NCI-H2029 (cell line): ENCODE data around the gene FBXO30.

Experiments
- DNase-seq: peaks from one replicate; lab custom pipeline; 2025; lab: John Stamatoyannopoulos, UW

Gene FBXO30

GRCh38 chr6:145819994-145820393 lies 5.4 kb upstream of the FBXO30 start:
- no peak for DNase-seq

GRCh38 chr6:145818796-145819195 lies 4.2 kb upstream of the FBXO30 start:
- DNase-seq = no peak

GRCh38 chr6:145816392-145816791 lies 1.8 kb upstream of the FBXO30 start:
- no peak for DNase-seq

GRCh38 chr6:145815309-145816274 lies 997 bp upstream of the FBXO30 start:
- no peak for DNase-seq

GRCh38 chr6:145814035-145814500 lies 527 bp downstream of the FBXO30 start:
- DNase-seq = no peak

GRCh38 chr6:145813285-145814034 lies 1.1 kb downstream of the FBXO30 start:
- DNase-seq = no peak

- DNase-seq = no peak
Measured at GRCh38 chr6:145811741-145812140, 2.9 kb downstream of the FBXO30 start.

- no peak for DNase-seq
Measured at GRCh38 chr6:145809785-145810184, 4.8 kb downstream of the FBXO30 start.

GRCh38 chr6:145809211-145809610 lies 5.4 kb downstream of the FBXO30 start:
- DNase-seq = no peak

- no peak for DNase-seq
Measured at GRCh38 chr6:145808239-145808638, 6.4 kb downstream of the FBXO30 start.

- no peak for DNase-seq
Measured at GRCh38 chr6:145802141-145802540, 12.5 kb downstream of the FBXO30 start.

GRCh38 chr6:145801021-145801420 lies 13.6 kb downstream of the FBXO30 start:
- DNase-seq = no peak

- no peak for DNase-seq
Measured at GRCh38 chr6:145798530-145798929, 16.1 kb downstream of the FBXO30 start.

- no peak for DNase-seq
Measured at GRCh38 chr6:145789443-145789842, 25.2 kb downstream of the FBXO30 start.

GRCh38 chr6:145787688-145788087 lies 26.9 kb downstream of the FBXO30 start:
- no peak for DNase-seq

- DNase-seq = peak; percentile 61
Measured at GRCh38 chr6:145784683-145785082, 29.9 kb downstream of the FBXO30 start.

- peak; percentile 38 for DNase-seq
Measured at GRCh38 chr6:145783796-145784195, 30.8 kb downstream of the FBXO30 start.

GRCh38 chr6:145772846-145773245 lies 41.7 kb downstream of the FBXO30 start:
- DNase-seq = no peak

GRCh38 chr6:145765449-145765848 lies 49.1 kb downstream of the FBXO30 start:
- no peak for DNase-seq

GRCh38 chr6:145763742-145764141 lies 50.9 kb downstream of the FBXO30 start:
- no peak for DNase-seq

- no peak for DNase-seq
Measured at GRCh38 chr6:145761584-145761983, 53.0 kb downstream of the FBXO30 start.

GRCh38 chr6:145758113-145758512 lies 56.5 kb downstream of the FBXO30 start:
- DNase-seq = no peak

GRCh38 chr6:145756170-145756662 lies 58.4 kb downstream of the FBXO30 start:
- no peak for DNase-seq
